Activated B cell treated with CpG ODN at 0.5 μM for 24 hours (primary cell): ENCODE results near the gene GDF7. TPM values are rescaled to one million over a fixed set of nuclear protein-coding genes. Genes with fewer than 3 reads are reported as not detected.
A peak's percentile ranks its signal among the peaks of the same experiment; 100 is the strongest.

ENCODE experiments used
- ATAC-seq: fragments of 200-7000 bp; cut with Tn5 transposase; one replicate; pipeline ENCODE4 v1.10.0; 2021; ENCODE audit warnings: low read depth, mild to moderate bottlenecking, moderate library complexity
- CTCF ChIA-PET: fragments of 350-600 bp; sonication (Branson Sonifier 250); formaldehyde crosslinking; loops from one replicate; lab custom pipeline; 2021; ENCODE audit warnings: antibody characterized with exemption; lab: Charles Lee
- POLR2A ChIA-PET: fragments of 350-600 bp; sonication (Branson Sonifier 250); formaldehyde crosslinking; loops from one replicate; lab custom pipeline; 2021; ENCODE audit warnings: antibody characterized with exemption; lab: Charles Lee
- DNase-seq: peaks from one replicate; pipeline ENCODE4 v3.0.0; 2022
- H3K27ac Mint-ChIP-seq: one replicate; pipeline ENCODE4 v1.8.0; 2020; ENCODE audit warnings: mixed read lengths
- H3K27me3 Mint-ChIP-seq: one replicate; pipeline ENCODE4 v1.8.0; 2021; ENCODE audit warnings: mixed read lengths
- H3K36me3 Mint-ChIP-seq: one replicate; pipeline ENCODE4 v1.8.0; 2021; ENCODE audit warnings: low read depth, mixed read lengths
- H3K4me1 Mint-ChIP-seq: one replicate; pipeline ENCODE4 v1.8.0; 2021; ENCODE audit warnings: mixed read lengths
- H3K4me3 Mint-ChIP-seq: one replicate; pipeline ENCODE4 v1.8.0; 2020; ENCODE audit warnings: mild to moderate bottlenecking, mixed read lengths
- H3K9me3 Mint-ChIP-seq: one replicate; pipeline ENCODE4 v1.8.0; 2020; ENCODE audit warnings: mixed read lengths
- intact Hi-C: fragments of 100-400 bp; cut with micrococcal nuclease; formaldehyde crosslinking; loops from one replicate; pipeline ENCODE4 v1.15.1; 2024
- total RNA-seq: library from RNA; stranded (reverse); gene quantifications from 2 replicates; pipeline ENCODE4 v1.2.3, GENCODE V29; 2022
- TF ChIP-seq, protein P1 (sequence below): fragments of 200-600 bp; IDR thresholded peaks from one replicate; pipeline ENCODE4 v1.8.0; 2022; ENCODE audit warnings: antibody characterized with exemption, mild to moderate bottlenecking

The GDF7 gene
- total RNA-seq, 1 donor from 2014 or later = 6.7 TPM

- Mint-ChIP-seq H3K9me3 (no peaks in the 10 kb centered on the region), H3K4me3 (no peak overlapping the region), H3K4me1 (peaks cover 30% of the 10 kb centered on the region), H3K27ac (peak overlapping the region; percentile 42), H3K27me3 (peaks cover 16% of the 10 kb centered on the region), H3K36me3 (no peaks in the 10 kb centered on the region)
- intact Hi-C loops = no loop called here
- ChIA-PET CTCF (interaction anchor here (4.8 to 6.1 kb wide), 3 partner anchors 12 to 299 kb away, joined by 36 to 251 read pairs (median 69); partner anchors contain the start of gene HS1BP3), POLR2A (interaction anchor here (0.7 to 2.2 kb wide), 3 partner anchors 13 to 217 kb away, joined by 3 to 7 read pairs (median 5); partner anchors contain the start of genes LDAH and RHOB)
- TF ChIP-seq, protein P1, sequence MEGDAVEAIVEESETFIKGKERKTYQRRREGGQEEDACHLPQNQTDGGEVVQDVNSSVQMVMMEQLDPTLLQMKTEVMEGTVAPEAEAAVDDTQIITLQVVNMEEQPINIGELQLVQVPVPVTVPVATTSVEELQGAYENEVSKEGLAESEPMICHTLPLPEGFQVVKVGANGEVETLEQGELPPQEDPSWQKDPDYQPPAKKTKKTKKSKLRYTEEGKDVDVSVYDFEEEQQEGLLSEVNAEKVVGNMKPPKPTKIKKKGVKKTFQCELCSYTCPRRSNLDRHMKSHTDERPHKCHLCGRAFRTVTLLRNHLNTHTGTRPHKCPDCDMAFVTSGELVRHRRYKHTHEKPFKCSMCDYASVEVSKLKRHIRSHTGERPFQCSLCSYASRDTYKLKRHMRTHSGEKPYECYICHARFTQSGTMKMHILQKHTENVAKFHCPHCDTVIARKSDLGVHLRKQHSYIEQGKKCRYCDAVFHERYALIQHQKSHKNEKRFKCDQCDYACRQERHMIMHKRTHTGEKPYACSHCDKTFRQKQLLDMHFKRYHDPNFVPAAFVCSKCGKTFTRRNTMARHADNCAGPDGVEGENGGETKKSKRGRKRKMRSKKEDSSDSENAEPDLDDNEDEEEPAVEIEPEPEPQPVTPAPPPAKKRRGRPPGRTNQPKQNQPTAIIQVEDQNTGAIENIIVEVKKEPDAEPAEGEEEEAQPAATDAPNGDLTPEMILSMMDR = no peak
- ATAC-seq = no peak
- no peak for DNase-seq
These were observed 2.9 kb upstream of the GDF7 start for GRCh38 chr2:20664071-20664390.

DNA sequence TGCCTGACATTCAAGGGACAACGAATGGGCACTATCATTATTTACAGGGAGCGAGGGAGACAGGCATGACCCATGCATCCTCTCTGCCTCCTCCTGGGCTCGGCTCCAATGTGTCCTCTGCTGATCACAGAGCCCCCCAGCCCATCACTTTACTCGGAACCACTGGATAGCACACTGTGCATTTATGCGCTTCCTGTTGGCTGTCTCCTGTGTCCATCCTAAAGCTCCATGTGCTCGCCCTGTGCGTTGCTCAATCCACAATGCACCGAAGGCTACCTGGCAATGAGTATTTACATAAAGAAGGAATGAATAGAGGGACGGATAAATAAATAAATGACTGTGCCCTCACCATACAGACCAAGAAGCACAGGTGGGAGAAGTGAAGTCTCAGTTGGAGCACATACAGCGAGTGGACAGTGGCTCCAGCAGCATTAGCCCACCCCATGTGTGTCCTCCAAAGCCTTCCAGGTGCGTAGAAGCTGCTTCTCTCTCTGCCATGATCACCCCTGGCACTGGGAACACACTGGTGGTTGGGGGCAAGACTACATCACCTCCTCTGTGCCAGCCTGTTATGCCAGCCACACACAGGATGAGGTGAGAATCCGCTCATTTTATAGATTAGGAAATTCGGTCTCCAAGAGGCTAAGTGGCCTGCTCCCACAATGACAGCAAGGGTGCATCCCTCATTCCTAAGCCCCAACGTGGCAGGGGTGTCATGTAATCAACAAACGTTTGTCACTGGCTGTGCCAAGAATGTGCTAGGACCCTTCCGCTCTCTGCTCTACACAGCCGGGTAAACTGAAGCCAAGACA is 2.3 kb upstream of the GDF7 start:
- no peaks in the 10 kb centered on the region for H3K9me3 Mint-ChIP-seq
- H3K27ac Mint-ChIP-seq = no peak overlapping the region
- DNase-seq = no peak
- ChIA-PET POLR2A (interaction anchor here (2.2 to 3.5 kb wide), 2 partner anchors 12 to 13 kb away, joined by 7 to 116 read pairs; no protein-coding TSS in a partner anchor), CTCF (interaction anchor here (3.2 to 6.1 kb wide), 3 partner anchors 12 to 299 kb away, joined by 21 to 251 read pairs (median 69); no protein-coding TSS in a partner anchor)
- TF ChIP-seq, protein P1 = no peak
- no peaks in the 10 kb centered on the region for H3K36me3 Mint-ChIP-seq
- H3K4me1 Mint-ChIP-seq = peaks cover 30% of the 10 kb centered on the region
- no peak for ATAC-seq
- intact Hi-C loops = loop anchor here (5.0 kb wide), 2 partner anchors 1302 to 1317 kb away; no protein-coding TSS in a partner anchor
- H3K4me3 Mint-ChIP-seq = peak overlapping the region; percentile 44
- peaks cover 13% of the 10 kb centered on the region for H3K27me3 Mint-ChIP-seq

DNA sequence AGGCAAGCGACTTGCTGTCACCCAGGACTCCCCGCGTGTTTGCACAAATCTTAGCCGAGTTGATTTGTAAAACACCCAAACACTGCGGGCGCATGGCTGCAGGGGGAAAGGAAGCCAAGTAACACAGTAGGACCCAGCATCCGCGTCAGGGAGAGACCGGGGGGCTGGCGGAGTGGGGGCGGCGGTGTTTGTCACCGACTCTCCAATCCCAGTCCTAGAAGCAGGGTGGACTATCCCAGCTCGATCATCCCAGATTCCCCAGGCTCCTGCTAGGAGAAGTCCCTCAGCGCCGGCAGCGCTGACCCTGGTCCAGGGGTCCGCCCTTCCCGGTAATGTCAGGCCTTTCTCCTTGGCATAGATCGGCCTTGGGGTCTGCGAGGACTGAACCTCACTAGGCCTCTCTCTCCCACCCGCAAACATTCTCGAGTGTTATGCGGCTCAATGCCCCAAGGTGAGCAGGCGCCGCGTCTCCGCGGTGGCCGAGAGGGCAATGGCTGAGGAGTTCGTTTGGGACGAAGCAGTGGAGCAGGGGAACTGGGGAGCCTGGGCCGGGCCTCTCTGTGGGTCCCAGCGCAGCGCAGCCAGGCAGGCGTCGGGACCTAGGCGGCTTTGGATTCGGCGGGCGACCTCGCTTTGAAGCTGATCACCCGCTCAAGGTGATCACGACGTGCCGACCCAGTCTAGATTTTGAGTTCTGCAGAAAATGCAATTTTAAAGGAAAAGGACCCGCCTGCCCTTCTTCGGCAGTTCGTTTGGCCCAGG is 1.5 kb upstream of the GDF7 start:
- POLR2A ChIA-PET = interaction anchor here (1.1 to 3.5 kb wide), 7 partner anchors 12 to 297 kb away, joined by 3 to 116 read pairs (median 24); partner anchors contain the start of genes HS1BP3, LDAH and RHOB
- TF ChIP-seq, protein P1 = no peak
- no peaks in the 10 kb centered on the region for H3K36me3 Mint-ChIP-seq
- DNase-seq = no peak
- intact Hi-C loops = loop anchor here (1.0 to 5.0 kb wide), 5 partner anchors 30 to 1318 kb away; partner anchors contain the start of gene LDAH
- H3K4me1 Mint-ChIP-seq = peaks cover 30% of the 10 kb centered on the region
- CTCF ChIA-PET = interaction anchor here (0.8 to 5.7 kb wide), 5 partner anchors 11 to 314 kb away, joined by 3 to 69 read pairs (median 7); partner anchors contain the start of gene HS1BP3
- H3K27ac Mint-ChIP-seq = peak overlapping the region; percentile 41
- peaks cover 12% of the 10 kb centered on the region for H3K27me3 Mint-ChIP-seq
- H3K9me3 Mint-ChIP-seq = no peaks in the 10 kb centered on the region
- peak overlapping the region; percentile 87 for H3K4me3 Mint-ChIP-seq
- no peak for ATAC-seq

DNA sequence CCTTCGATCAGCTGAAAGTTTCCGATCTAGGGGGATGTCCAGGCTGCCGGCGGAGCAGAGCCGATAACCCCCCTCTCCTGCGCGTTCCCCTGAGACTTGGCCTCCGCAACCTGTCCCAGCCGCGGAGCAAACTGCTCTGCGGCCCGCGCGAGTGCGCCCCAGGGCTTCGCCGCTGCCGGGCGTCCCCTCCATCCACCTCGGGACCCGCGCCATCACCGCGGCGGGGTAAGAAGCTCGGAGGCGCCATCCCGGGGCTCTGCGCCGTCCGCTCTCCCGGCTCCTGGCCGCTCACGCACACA is 990 bp upstream of the GDF7 start:
- CTCF ChIA-PET = interaction anchor here (0.7 to 5.7 kb wide), 6 partner anchors 10 to 314 kb away, joined by 3 to 69 read pairs (median 5); partner anchors contain the start of gene HS1BP3
- POLR2A ChIA-PET = interaction anchor here (1.1 to 3.5 kb wide), 9 partner anchors 12 to 297 kb away, joined by 3 to 116 read pairs (median 5); partner anchors contain the start of genes HS1BP3, LDAH and RHOB
- peaks cover 8% of the 10 kb centered on the region for H3K27me3 Mint-ChIP-seq
- peaks cover 30% of the 10 kb centered on the region for H3K4me1 Mint-ChIP-seq
- TF ChIP-seq, protein P1 = no peak
- H3K4me3 Mint-ChIP-seq = peak overlapping the region; percentile 87
- DNase-seq (no peak), ATAC-seq (peak; percentile 5)
- intact Hi-C loops = loop anchor here (1.0 to 5.0 kb wide), 5 partner anchors 29 to 1319 kb away; partner anchors contain the start of gene LDAH
- H3K36me3 Mint-ChIP-seq = no peaks in the 10 kb centered on the region
- peak overlapping the region; percentile 82 for H3K27ac Mint-ChIP-seq
- H3K9me3 Mint-ChIP-seq = no peaks in the 10 kb centered on the region
